NB4 (cell line): Measurements from ENCODE around the gene SLC9A4.
"Not testable (repeated sequence)": the region's sequence is repeated elsewhere in the genome, so short reads cannot be mapped to it uniquely, and the experiment has no call there.

Experiments used
- DNase-seq: peaks from one replicate; pipeline ENCODE4 v3.0.0; 2010; ENCODE audit warnings: low read depth
- H3K4me3 ChIP-seq: one replicate; pipeline ENCODE4 v1.5.1; 2011; ENCODE audit warnings: mild to moderate bottlenecking, low read depth, low read length, moderate library complexity
- CTCF ChIP-seq: IDR thresholded peaks from one replicate; pipeline ENCODE4 v1.5.1; 2012; ENCODE audit warnings: low read depth, low read length
- MAX ChIP-seq: IDR thresholded peaks from 2 replicates; pipeline ENCODE4 v1.6.1; 2011; ENCODE audit warnings: low read depth, low read length
- MYC ChIP-seq: IDR thresholded peaks from 2 replicates; pipeline ENCODE4 v1.6.1; 2011; ENCODE audit warnings: low read depth, low read length
- POLR2A ChIP-seq: IDR thresholded peaks from 2 replicates; pipeline ENCODE4 v1.6.1; 2011; ENCODE audit warnings: mild to moderate bottlenecking; ENCODE audit not compliant: insufficient read length; ENCODE audit errors: extremely low read depth

SLC9A4 gene

GRCh38 chr2:102553601-102554000, 80.6 kb downstream of the SLC9A4 start:
- TF ChIP-seq CTCF (no peak), MAX (no peak), POLR2A (no peak), MYC (no peak)
- H3K4me3 ChIP-seq, result no peak overlapping the region
- DNase-seq, result no peak

- H3K4me3 ChIP-seq, result no peak overlapping the region
- DNase-seq, result peak; percentile 3
- TF ChIP-seq MYC (no peak), POLR2A (no peak), CTCF (no peak), MAX (no peak)
These were observed 85.4 kb downstream of the SLC9A4 start for GRCh38 chr2:102558463-102558862.

- peak; percentile 31 for DNase-seq
- not testable (repeated sequence) for H3K4me3 ChIP-seq
These were observed 89.5 kb downstream of the SLC9A4 start for GRCh38 chr2:102562542-102562941.

GRCh38 chr2:102575888-102576287, 102.9 kb downstream of the SLC9A4 start:
- TF ChIP-seq CTCF (no peak), MYC (no peak), POLR2A (no peak), MAX (no peak)
- H3K4me3 ChIP-seq, result no peak overlapping the region
- DNase-seq, result no peak

- TF ChIP-seq MYC, result no peak
- no peak for TF ChIP-seq CTCF
- no peak for TF ChIP-seq MAX
- TF ChIP-seq POLR2A, result no peak
- no peak for DNase-seq
- H3K4me3 ChIP-seq, result no peak overlapping the region
These were observed 105.3 kb downstream of the SLC9A4 start for GRCh38 chr2:102578376-102578775.

- TF ChIP-seq MAX (no peak), POLR2A (no peak), CTCF (no peak), MYC (no peak)
- DNase-seq, result peak; percentile 37
- H3K4me3 ChIP-seq, result peak overlapping the region; percentile 12
These were observed 108.9 kb downstream of the SLC9A4 start for GRCh38 chr2:102581911-102582310.
